Measurements from ENCODE around the gene MCM10.

Gene MCM10

GRCh38 chr10:13163859-13164258 lies 2.5 kb downstream of the MCM10 start:
- in situ Hi-C loops (cut with HindIII; ENCODE audit: low sequenced_read_pairs) = no loop called here

GRCh38 chr10:13165177-13165576 lies 3.8 kb downstream of the MCM10 start:
- in situ Hi-C loops (cut with HindIII; ENCODE audit: low sequenced_read_pairs) = no loop called here

GRCh38 chr10:13167568-13167967 lies 6.2 kb downstream of the MCM10 start:
- in situ Hi-C loops (cut with HindIII; ENCODE audit: low sequenced_read_pairs) = no loop called here

- in situ Hi-C loops (cut with HindIII; ENCODE audit: low sequenced_read_pairs) = no loop called here
Observed at GRCh38 chr10:13168781-13169180, 7.4 kb downstream of the MCM10 start.

- in situ Hi-C loops (cut with HindIII; ENCODE audit: low sequenced_read_pairs) = no loop called here
Observed at GRCh38 chr10:13173616-13174015, 12.3 kb downstream of the MCM10 start.

GRCh38 chr10:13180788-13181187 lies 19.4 kb downstream of the MCM10 start:
- in situ Hi-C loops (cut with HindIII; ENCODE audit: low sequenced_read_pairs) = no loop called here

- in situ Hi-C loops (cut with HindIII; ENCODE audit: low sequenced_read_pairs) = no loop called here
Observed at GRCh38 chr10:13182424-13182823, 21.1 kb downstream of the MCM10 start.

GRCh38 chr10:13183625-13184024 lies 22.3 kb downstream of the MCM10 start:
- in situ Hi-C loops (cut with HindIII; ENCODE audit: low sequenced_read_pairs) = no loop called here

GRCh38 chr10:13184276-13184675 lies 22.9 kb downstream of the MCM10 start:
- in situ Hi-C loops (cut with HindIII; ENCODE audit: low sequenced_read_pairs) = no loop called here

GRCh38 chr10:13184730-13185514 lies 23.6 kb downstream of the MCM10 start:
- in situ Hi-C loops (cut with HindIII; ENCODE audit: low sequenced_read_pairs) = no loop called here

GRCh38 chr10:13187135-13187534 lies 25.8 kb downstream of the MCM10 start:
- in situ Hi-C loops (cut with HindIII; ENCODE audit: low sequenced_read_pairs) = no loop called here

- in situ Hi-C loops (cut with HindIII; ENCODE audit: low sequenced_read_pairs) = no loop called here
Observed at GRCh38 chr10:13188593-13188992, 27.2 kb downstream of the MCM10 start.

- in situ Hi-C loops (cut with HindIII; ENCODE audit: low sequenced_read_pairs) = no loop called here
Observed at GRCh38 chr10:13189961-13190360, 28.6 kb downstream of the MCM10 start.

- in situ Hi-C loops (cut with HindIII; ENCODE audit: low sequenced_read_pairs) = no loop called here
Observed at GRCh38 chr10:13190816-13191215, 29.5 kb downstream of the MCM10 start.

- in situ Hi-C loops (cut with HindIII; ENCODE audit: low sequenced_read_pairs) = no loop called here
Observed at GRCh38 chr10:13191362-13191761, 30.0 kb downstream of the MCM10 start.

- in situ Hi-C loops (cut with HindIII; ENCODE audit: low sequenced_read_pairs) = no loop called here
Observed at GRCh38 chr10:13193637-13194036, 32.3 kb downstream of the MCM10 start.

- in situ Hi-C loops (cut with HindIII; ENCODE audit: low sequenced_read_pairs) = no loop called here
Observed at GRCh38 chr10:13195016-13195415, 33.7 kb downstream of the MCM10 start.

GRCh38 chr10:13201132-13201531 lies 39.8 kb downstream of the MCM10 start:
- in situ Hi-C loops (cut with HindIII; ENCODE audit: low sequenced_read_pairs) = no loop called here

GRCh38 chr10:13206091-13206490 lies 44.7 kb downstream of the MCM10 start:
- in situ Hi-C loops (cut with HindIII; ENCODE audit: low sequenced_read_pairs) = no loop called here

- in situ Hi-C loops (cut with HindIII; ENCODE audit: low sequenced_read_pairs) = no loop called here
Observed at GRCh38 chr10:13206546-13207443, 45.4 kb downstream of the MCM10 start.

GRCh38 chr10:13213163-13213562 lies 51.8 kb downstream of the MCM10 start:
- in situ Hi-C loops (cut with HindIII; ENCODE audit: low sequenced_read_pairs) = loop anchor here (5.0 kb wide), 1 partner anchor 94 kb away; no protein-coding TSS in a partner anchor

GRCh38 chr10:13218878-13219277 lies 57.5 kb downstream of the MCM10 start:
- in situ Hi-C loops (cut with HindIII; ENCODE audit: low sequenced_read_pairs) = no loop called here

All from endothelial cell of hepatic sinusoid (primary cell).